Smooth muscle cell (in vitro differentiated cells): ENCODE data around the gene ST3GAL3. TPM values are rescaled to one million over a fixed set of nuclear protein-coding genes. Genes with fewer than 3 reads are reported as not detected.
A peak's percentile ranks its signal among the peaks of the same experiment; 100 is the strongest.

ENCODE experiments used
- DNase-seq: peaks from one replicate; lab custom pipeline; 2025; ENCODE audit not compliant: unreplicated experiment; lab: John Stamatoyannopoulos, UW
- H2AFZ ChIP-seq: fragments of 200-600 bp; sonication (generic); 2 replicates; pipeline ENCODE4 v1.6.0; 2016; ENCODE audit warnings: antibody characterized with exemption, low read depth, mild to moderate bottlenecking
- H3F3A ChIP-seq: fragments of 200-600 bp; sonication (generic); 2 replicates; pipeline ENCODE4 v1.6.0; 2017; ENCODE audit warnings: antibody characterized with exemption, low read depth
- H3K27ac ChIP-seq: fragments of 200-600 bp; sonication (generic); 2 replicates; pipeline ENCODE4 v1.5.1; 2016; ENCODE audit warnings: low read depth, mild to moderate bottlenecking
- H3K27me3 ChIP-seq: fragments of 200-600 bp; sonication (generic); 2 replicates; pipeline ENCODE4 v1.6.1; 2016; ENCODE audit warnings: low read depth, mild to moderate bottlenecking
- H3K36me3 ChIP-seq: fragments of 200-600 bp; sonication (generic); 2 replicates; pipeline ENCODE4 v1.5.1; 2016; ENCODE audit warnings: low read depth
- H3K4me1 ChIP-seq: fragments of 200-600 bp; sonication (generic); 2 replicates; pipeline ENCODE4 v1.5.1; 2016; ENCODE audit warnings: low read depth
- H3K4me2 ChIP-seq: fragments of 200-600 bp; sonication (generic); 2 replicates; pipeline ENCODE4 v1.6.0; 2016; ENCODE audit warnings: mild to moderate bottlenecking
- H3K4me3 ChIP-seq: fragments of 200-600 bp; sonication (generic); 2 replicates; pipeline ENCODE4 v1.5.1; 2016; ENCODE audit warnings: mild to moderate bottlenecking
- H3K79me2 ChIP-seq: fragments of 200-600 bp; sonication (generic); 2 replicates; pipeline ENCODE4 v1.6.0; 2016; ENCODE audit warnings: low read depth, mild to moderate bottlenecking
- H3K9ac ChIP-seq: fragments of 200-600 bp; sonication (generic); 2 replicates; pipeline ENCODE4 v1.6.0; 2016; ENCODE audit warnings: low read depth
- H3K9me3 ChIP-seq: fragments of 200-600 bp; sonication (generic); replicated peaks from 2 replicates; pipeline ENCODE4 v1.5.1; 2016; ENCODE audit warnings: low read depth
- H4K20me1 ChIP-seq: fragments of 200-600 bp; sonication (generic); 2 replicates; pipeline ENCODE4 v1.6.0; 2016; ENCODE audit warnings: low read depth
- CTCF ChIP-seq: fragments of 200-600 bp; sonication (generic); IDR thresholded peaks from 2 replicates; pipeline ENCODE4 v1.5.1; 2017; ENCODE audit warnings: borderline replicate concordance, mild to moderate bottlenecking, antibody characterized with exemption; ENCODE audit not compliant: insufficient read depth, poor library complexity, severe bottlenecking
- WGBS: methylation state at CpG from one replicate; pipeline ENCODE4 v1.1.7; 2016; ENCODE audit warnings: low lambda C conversion rate; 5-methylcytosine and 5-hydroxymethylcytosine counted together
- polyA plus RNA-seq: library from polyadenylated mRNA; unstranded; fragments of >200 nt; fragmentation: Nextera tagmentation; extraction: Ambion mirVana; gene quantifications from 2 replicates; pipeline ENCODE4 v1.2.1, GENCODE V29; 2016
- total RNA-seq: library from RNA; depleted of rRNA; stranded (reverse); fragments of >200 nt; gene quantifications from 2 replicates; pipeline ENCODE4 v1.2.3, GENCODE V29; 2014

Gene ST3GAL3
- total and polyA plus RNA-seq, 2 experiments from 2014 or later: 16.0 to 16.6 TPM

GRCh38 chr1:43968348-43968948 lies 261.1 kb downstream of the ST3GAL3 start:
- H3K9ac ChIP-seq: no peak overlapping the region

GRCh38 chr1:43969416-43969745 lies 262.0 kb downstream of the ST3GAL3 start:
- Histone ChIP-seq H4K20me1 (no peaks in the 10 kb centered on the region), H3K4me2 (peak overlapping the region; percentile 78), H3K9me3 (no peaks in the 10 kb centered on the region), H3K79me2 (peaks cover 9% of the 10 kb centered on the region), H3K9ac (no peak overlapping the region), H3K27ac (no peak overlapping the region), H3K4me1 (peaks cover 12% of the 10 kb centered on the region), H2AFZ (no peak overlapping the region), H3K4me3 (peak overlapping the region; percentile 21), H3F3A (peaks cover 5% of the 10 kb centered on the region), H3K27me3 (no peaks in the 10 kb centered on the region), H3K36me3 (no peaks in the 10 kb centered on the region)
- TF ChIP-seq CTCF: no peak
- no peak for DNase-seq
- WGBS: 55% methylated on average over 7 of the region's 7 CpGs

More at GRCh38 chr1:43968348-43968948, 261.1 kb downstream of the ST3GAL3 start:
- Histone ChIP-seq H2AFZ (no peak overlapping the region), H3K4me2 (no peak overlapping the region), H3K79me2 (peaks cover 9% of the 10 kb centered on the region), H3K27me3 (no peaks in the 10 kb centered on the region), H3K4me1 (peaks cover 6% of the 10 kb centered on the region), H3K27ac (no peak overlapping the region), H3K9me3 (no peaks in the 10 kb centered on the region), H3K4me3 (no peak overlapping the region), H3F3A (peaks cover 3% of the 10 kb centered on the region), H3K36me3 (no peaks in the 10 kb centered on the region), H4K20me1 (no peaks in the 10 kb centered on the region)
- no peak for TF ChIP-seq CTCF
- 86% methylated on average over 6 of the region's 6 CpGs for WGBS
- DNase-seq: no peak

- no peak within 1 kb of the TSS for H3K27ac ChIP-seq
- peak within 1 kb of the TSS; percentile 95 for H3K4me2 ChIP-seq
- peaks cover 10% of the 10 kb centered on the region for H3K79me2 ChIP-seq
- DNase-seq: peak; percentile 76
- no peaks in the 10 kb centered on the region for H3K27me3 ChIP-seq
- peak within 1 kb of the TSS; percentile 77 for H3K4me3 ChIP-seq
- peak within 1 kb of the TSS; percentile 65 for H2AFZ ChIP-seq
- no peaks in the 10 kb centered on the region for H4K20me1 ChIP-seq
- peak within 1 kb of the TSS; percentile 70 for H3K9ac ChIP-seq
- peaks cover 7% of the 10 kb centered on the region for H3F3A ChIP-seq
- H3K36me3 ChIP-seq: no peaks in the 10 kb centered on the region
- TF ChIP-seq CTCF: no peak
- WGBS: under 1% methylated on average over 47 of the region's 47 CpGs
- no peaks in the 10 kb centered on the region for H3K9me3 ChIP-seq
- H3K4me1 ChIP-seq: peaks cover 13% of the 10 kb centered on the region
These were observed 262.6 kb downstream of the ST3GAL3 start, which contains the start of gene DPH2 for GRCh38 chr1:43969746-43970466. Gene DPH2 (plus strand): TSS chr1:43970010. CDS start chr1:43970176, 166 bp downstream.
